ENCODE data around the gene SPIRE1.
"Not testable (repeated sequence)": the region's sequence is repeated elsewhere in the genome, so short reads cannot be mapped to it uniquely, and the experiment has no call there.

SPIRE1 gene

DNA sequence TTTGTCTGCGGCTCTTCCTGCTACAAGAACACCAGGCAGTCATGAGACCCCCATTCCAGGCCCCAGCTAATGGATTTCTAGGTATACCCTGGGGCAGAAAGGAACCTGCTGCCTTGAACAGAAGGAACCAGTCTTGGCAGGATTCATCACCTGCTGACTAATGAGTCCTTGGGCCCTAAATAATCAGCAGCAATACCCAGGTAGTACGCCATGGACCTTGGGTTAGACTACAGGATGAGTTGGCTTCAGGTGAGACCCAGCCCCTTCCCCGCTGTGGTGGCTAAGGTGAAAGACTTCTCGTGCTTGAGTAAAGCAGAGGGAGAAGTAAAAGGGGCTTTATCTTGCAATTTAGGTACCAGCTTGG, 105.0 kb downstream of the SPIRE1 start:
- DNase-seq (ENCODE audit: low read depth) = no peak

DNA sequence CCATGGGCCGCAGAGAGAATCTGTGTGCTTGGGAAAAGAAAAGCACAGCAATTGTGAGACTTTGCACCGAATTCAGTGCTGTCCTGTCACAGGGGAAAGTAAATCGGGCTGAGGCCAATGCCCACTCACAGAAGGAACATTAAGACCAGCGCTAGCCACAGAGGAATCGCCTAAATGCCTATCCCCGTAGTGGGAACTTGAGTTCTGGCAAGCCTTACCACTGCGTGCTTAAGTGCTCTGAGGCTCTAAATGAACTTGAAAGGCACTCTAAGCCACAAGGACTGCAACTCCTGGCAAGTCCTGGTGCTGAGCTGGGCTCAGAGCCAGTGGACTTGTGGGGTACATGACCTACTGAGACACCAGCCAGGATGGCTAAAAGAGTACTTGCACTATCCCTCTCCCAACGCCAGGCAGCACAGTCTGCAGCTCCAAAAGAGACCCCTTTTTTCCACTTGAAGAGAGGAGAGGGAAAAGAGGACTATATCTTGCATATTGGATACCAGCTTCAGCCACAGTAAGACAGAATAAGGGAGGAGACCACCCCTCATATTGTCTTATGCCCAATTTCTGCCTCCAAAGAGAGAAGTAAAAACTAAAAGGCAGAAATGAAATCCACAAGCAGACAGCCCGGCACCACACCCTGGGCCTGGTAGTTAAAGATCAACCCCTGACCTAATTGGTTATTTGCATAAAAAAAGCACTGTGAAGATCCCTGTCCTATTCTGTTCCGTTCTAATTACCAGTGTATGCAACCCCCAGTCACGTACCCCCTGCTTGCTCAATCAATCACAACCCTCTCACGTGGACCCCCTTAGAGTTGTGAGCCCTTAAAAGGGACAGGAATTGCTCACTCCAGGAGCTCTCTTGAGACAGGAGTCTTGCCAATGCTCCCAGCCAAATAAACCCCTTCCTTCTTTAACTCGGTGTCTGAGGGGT, 105.7 kb downstream of the SPIRE1 start:
- not testable (repeated sequence) for DNase-seq (ENCODE audit: low read depth)

DNA sequence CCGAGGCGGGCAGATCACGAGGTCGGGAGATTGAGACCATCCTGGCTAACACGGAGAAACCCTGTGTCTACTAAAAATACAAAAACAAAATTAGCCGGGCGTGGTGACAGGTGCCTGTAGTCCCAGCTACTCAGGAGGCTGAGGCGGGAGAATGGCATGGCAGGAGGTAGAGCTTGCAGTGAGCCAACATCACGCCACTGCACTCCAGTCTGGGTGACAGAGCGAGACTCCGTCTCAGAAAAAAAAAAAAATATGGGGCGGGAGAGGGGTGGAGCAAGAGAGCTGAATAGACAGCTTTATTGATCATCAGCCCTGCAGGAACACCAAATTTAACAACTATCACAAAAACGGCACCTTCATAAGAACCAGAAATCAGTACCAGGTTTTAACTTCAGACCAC, 106.4 kb downstream of the SPIRE1 start:
- DNase-seq (ENCODE audit: low read depth) = not testable (repeated sequence)

DNA sequence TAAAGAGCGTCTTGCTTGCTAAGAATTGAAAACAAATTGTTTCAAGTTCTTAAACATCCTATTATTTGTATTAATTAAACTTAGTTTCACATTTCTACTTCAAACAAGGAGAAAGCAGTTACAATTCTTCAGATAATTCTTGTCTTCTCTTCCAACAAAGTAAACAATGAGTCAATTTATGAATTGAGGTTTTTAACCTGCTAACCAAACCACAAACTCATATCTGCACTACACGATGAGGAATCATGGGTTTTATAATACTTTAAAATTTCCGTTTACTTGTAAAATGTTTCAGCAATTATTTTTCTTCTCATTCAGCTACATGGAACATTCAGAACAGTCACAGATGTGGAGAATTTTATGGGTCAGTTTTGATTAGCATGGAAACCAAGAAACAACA, 114.2 kb downstream of the SPIRE1 start:
- no peak for DNase-seq (ENCODE audit: low read depth)

DNA sequence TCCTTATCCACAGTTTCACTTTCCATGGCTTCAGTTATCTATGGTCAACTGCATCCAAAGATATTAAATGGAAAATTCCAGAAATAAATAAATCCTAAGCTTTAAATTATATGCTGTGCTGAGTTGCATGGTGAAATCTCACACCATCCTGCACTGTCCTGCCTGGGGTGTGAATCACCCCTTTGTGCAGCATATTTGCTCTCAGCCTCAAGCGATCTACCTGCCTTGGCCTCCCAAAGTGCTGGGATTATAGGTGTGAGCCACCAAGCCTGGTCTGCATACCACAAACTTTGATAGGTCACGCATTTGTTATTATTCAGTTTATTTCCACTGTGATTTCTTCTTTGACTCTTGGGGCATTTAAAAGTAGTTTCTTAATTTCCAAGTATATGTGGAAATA, 117.2 kb downstream of the SPIRE1 start:
- no peak for DNase-seq (ENCODE audit: low read depth)

DNA sequence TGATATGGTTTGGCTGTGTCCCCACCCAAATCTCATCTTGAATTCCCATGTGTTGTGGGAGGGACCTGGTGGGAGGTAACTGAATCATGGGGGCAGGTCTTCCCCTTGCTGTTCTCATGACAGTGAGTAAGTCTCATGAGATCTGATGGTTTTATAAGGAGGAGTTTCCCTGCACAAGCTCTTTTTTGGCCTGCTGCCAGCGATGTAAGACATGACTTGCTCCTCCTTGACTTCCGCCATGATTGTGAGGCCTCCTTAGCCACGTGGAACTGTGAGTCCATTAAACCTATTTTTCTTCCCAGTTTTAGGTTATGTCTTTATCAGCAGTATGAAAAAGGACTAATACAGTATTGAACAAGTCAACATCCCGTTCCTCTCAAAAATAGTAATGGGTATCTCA, 118.7 kb downstream of the SPIRE1 start:
- DNase-seq (ENCODE audit: low read depth) = not testable (repeated sequence)

DNA sequence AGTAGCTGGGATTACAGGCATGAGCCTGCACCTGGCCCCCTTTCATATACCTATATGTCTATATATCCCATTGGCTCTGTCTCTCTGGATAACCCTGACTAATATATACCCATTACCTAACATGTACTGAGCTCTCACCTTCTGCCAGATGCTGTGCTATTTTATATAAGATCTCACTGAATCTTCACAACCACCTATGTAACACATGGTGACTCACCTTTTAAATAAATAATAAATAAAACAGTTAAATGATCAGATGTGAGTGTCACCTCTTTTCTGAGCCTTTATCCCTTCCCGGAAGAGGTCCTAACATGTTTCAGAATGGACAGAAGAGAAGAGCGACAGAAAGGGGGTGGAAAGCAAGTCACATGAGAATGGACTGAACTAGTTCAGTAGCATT, 123.1 kb downstream of the SPIRE1 start:
- DNase-seq (ENCODE audit: low read depth) = no peak

DNA sequence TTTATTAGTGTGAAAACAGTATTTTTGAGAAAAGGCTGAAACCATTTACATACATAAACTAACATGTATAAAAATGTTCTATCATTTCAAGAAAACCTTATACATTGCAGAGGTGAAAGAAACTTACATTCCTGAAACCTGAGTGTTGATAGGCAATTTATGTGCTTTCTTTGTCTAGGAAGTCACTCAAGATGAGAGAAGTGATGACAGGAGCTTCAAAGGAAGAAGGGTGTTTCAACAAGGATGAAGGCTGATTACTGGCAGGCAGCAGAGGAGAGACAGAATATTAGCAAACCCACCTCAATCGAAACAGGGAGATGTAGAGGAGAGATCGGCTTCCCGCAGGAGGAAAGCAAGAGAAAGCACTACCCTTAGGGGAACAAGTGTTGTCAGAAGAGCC, 125.2 kb downstream of the SPIRE1 start:
- no peak for DNase-seq (ENCODE audit: low read depth)

DNA sequence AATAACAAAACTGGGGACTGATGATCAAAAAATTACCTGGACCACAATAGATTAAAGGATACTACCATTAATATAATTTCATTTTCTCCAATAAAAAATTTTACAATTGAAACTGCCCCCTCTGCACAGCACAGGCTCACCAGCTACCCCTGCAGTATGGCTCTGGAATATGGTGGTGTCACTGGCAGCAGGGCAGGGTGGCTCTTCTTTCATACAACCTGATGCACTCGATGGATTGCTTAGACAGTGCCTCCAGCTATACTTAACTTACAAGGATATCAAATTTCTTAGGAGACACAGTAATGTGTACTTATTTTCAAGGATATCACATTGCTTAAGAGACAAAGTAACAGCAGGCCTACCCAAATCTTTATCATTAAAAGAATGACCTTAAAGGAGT, 126.2 kb downstream of the SPIRE1 start:
- no peak for DNase-seq (ENCODE audit: low read depth)

DNA sequence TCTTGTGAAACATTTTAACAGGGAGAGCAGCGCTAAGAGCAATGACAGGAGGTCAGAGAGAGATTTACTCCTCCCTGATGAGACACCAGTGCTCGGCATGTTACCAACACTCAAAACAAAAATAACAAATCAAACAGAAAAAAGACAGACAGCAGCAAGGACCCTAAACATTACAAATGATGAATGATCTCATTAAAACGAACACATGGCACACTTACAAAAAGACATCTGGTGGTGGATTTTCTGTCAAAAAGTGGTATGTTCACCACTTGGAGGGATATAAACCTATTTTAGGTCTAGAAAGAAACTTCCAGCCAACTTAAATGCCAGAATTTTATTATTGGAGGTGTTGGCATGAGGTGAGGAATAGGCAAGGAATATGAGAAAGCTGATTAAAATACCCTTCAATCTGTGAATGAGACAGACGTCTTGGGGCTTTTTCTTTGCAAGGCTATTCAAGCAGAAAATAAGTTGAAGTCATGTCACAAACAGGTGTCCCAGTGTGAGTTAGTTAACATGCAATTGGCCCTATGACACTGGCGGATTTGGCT, 137.4 kb downstream of the SPIRE1 start:
- DNase-seq (ENCODE audit: low read depth) = no peak

DNA sequence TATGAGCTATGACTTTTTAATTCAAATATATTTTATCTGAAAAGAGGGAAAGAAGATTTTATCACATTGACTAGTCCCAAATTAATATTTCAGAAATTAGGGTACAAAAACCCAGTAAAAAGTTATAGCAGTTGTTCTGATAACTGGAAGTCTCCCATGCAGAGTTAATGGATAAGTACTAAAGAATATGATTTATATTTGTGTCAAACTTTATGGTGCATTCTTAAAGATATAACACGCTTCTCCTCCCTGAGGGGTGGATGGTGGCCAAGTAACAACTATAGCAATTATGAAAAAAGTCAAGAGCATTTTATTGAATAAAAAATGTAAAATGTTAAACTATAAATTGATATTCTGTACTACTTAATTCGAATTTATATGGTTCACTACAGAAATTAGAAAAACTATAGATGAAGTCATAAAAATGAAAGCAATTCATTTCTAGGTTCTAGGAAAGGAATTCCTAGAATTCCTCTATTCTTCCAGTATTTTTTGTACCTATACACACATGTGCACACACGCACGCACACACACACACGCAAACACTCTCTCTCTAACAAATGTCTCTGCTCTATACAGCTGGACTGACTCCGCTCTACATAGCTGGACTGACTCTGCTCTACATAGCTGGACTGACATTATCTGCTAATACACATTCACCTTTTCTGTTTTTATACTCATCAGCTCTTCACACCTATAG, 138.9 kb downstream of the SPIRE1 start:
- no peak for DNase-seq (ENCODE audit: low read depth)

DNA sequence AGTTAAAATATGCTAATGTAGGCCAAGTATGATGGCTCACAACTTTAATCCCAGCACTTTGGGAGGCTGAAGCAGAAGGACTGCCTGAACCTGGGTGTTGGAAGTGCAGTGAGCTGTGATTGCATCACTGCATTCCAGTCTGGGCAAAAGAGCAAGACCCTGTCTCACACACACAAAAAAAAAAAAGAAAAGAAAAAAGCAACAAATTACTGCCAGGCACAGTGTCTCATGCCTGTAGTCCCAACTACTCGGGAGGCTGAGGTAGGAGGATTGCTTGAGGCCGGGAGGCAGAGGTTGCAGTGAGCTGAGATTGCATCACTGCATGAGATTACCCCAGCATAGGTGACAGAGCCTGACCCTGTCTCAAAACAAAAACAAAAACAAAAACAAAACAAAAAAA, 139.6 kb downstream of the SPIRE1 start:
- DNase-seq (ENCODE audit: low read depth) = no peak

DNA sequence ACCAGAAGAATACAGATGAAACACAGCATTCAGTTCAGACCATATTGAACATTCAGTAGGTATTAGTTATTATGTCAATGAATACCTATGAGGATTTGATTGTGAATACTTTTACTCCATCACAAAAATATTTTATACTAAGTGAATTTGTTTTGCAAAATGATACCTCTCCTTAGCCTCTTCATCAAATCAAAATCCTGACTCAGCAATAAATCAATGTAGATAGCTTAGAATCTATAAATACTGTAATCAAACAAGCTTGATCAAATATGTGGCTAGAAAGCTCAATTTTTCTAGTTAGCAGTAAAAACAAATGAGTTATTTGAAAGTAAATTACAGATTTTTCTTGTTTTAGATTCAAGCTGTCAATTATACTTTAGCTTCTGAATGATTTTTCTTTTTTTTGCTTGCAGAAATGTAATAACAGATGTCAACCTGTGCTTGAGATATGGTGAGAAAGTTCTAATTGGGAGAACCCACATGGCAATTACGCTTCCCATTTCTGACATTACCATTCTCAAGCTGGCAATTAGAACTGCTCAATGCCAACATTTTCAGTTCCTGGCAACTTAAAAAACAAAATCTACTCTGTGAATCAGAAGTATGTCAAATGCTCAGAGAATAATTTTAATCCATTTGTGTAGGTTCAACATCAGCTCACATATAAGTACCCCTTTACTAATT, 140.6 kb downstream of the SPIRE1 start:
- DNase-seq (ENCODE audit: low read depth) = no peak

DNA sequence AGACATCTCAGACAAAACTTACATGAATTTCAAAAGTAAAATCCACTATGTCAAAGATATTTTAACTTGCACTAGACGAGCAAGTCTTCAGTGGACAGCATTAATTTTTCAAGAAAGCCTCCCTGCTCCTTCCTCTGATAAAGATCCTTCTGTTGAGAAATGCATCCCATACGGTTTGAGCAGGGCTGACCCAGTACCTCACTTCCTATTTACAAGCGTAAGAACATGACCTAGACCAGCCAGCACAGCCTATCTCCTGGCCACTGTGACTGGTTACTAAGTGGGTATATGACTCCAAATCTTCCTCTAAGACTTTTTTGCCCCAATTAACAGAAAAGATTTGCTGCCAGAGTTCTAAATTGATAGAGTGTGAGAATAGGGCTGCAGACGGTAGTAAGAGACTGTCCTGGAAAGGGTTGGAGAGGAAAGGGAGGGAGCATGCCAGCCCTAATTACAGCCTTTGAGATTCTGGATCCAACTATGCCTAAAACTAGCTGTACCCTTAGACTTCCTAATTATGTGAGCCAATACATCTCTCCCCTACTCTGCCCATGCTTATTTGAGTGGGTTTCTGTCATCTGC, 141.8 kb downstream of the SPIRE1 start:
- DNase-seq (ENCODE audit: low read depth) = no peak

DNA sequence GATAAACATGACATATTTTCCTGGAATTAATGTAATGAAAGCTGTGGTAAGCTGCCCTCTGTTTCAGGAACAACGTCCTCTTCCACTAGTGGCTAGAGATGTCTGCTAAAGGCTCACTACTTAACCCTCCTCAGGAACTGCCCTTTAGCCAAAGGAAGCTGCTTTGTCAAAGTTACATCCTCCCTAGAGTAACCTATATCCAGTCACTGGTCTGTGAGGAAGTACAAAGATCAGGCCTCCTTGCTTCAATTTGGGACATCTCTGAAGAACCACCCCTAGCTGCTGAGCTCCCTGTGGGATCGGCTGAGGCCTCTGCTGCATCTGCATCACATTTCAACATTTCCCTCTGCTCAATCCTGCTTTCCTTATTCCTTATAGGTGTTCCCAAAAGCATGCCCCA, 142.4 kb downstream of the SPIRE1 start:
- DNase-seq (ENCODE audit: low read depth) = no peak

DNA sequence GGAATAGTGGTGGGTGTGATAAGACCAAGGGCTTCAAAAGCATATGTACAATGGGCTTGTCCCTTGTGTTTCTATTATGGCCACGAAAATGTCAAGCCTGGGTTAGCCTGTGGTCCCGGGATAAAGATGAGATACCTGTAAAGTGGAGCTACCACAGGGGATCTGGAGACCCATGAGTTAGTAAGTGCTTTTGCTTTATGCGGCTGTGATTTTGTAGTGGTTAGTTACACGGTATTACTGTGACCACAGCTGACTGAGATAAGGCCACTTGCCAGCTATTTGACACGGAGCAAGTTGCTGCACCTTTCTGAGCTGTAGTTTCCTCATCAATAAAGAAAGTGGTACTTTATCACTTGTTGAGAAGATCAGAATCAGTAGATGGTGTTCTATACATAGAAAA, 150.9 kb downstream of the SPIRE1 start:
- no peak for DNase-seq (ENCODE audit: low read depth)

DNA sequence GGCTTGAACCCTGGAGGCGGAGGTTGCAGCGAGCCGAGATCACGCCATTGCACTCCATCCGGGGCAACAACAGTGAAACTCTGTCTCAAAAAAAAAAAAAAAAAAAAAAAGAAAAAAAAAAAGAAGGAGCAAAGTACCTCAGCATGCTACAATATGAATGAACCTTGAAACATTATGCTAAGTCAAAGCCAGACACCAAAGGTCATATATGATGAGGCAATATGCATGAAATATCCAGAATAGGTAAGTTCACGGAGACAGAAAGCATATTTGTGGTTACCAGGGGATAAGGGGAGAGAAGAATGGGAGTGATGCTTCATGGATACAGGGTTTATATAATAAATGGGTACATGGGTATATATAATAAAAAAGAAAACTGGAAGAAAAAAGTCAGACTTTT, 156.9 kb downstream of the SPIRE1 start:
- no peak for DNase-seq (ENCODE audit: low read depth)

DNA sequence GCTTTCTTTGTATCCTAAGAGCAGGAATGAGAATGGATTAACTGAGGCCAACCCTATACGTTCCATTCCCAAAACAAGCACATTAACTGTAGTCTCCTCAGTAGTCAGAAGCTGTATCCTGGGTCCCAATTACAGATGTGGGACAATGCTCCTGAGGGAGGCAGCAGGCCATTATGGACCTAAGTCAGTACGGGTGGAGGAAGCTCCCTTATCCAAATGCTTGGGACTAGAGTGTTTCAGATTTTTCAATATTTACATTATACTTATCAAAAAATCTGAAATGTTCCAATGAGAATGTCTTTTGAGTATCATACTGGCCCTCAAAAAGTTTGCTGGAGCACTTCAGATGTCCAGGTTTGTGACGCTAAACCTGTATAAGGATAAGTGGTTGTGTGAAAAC, 160.1 kb downstream of the SPIRE1 start:
- no peak for DNase-seq (ENCODE audit: low read depth)

DNA sequence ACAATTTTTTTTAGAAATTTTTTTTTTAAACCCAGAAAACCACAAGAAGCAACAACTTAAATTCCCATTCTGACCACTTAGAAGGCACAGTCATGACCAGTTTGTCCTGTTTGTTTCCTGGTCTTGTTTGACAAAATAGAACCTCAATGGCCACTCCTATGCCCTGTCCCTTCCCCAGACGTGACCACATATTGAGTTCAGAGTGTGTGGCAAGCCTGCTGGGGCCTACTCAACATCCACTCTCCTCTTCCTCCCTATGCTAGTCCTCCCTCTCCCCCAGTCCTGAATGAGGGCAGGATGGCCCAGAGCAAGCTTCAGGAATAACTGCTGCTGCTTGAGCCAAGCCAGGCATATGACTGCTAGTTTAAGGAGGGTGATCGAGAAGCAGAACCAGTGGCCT, 160.6 kb downstream of the SPIRE1 start:
- DNase-seq (ENCODE audit: low read depth) = no peak

DNA sequence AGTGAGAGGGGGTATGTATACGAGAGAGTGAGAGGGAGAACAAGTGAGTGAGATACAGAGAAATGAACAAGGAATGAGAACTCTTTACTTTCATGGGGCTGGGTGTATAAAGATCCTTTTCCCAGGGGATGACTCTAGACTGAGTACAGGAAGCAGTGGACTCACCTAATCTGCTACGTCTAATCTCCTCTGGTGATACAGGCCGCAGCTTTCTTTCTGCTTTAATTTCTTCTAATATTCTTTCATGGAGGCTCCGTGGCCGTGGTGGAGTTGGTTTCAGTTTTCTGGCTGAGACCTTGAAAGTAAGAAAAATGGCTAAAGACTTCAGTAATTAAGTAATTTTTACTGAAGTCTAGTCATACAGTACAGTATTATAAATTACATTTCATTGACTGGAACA, 165.0 kb downstream of the SPIRE1 start:
- DNase-seq (ENCODE audit: low read depth) = no peak

DNA sequence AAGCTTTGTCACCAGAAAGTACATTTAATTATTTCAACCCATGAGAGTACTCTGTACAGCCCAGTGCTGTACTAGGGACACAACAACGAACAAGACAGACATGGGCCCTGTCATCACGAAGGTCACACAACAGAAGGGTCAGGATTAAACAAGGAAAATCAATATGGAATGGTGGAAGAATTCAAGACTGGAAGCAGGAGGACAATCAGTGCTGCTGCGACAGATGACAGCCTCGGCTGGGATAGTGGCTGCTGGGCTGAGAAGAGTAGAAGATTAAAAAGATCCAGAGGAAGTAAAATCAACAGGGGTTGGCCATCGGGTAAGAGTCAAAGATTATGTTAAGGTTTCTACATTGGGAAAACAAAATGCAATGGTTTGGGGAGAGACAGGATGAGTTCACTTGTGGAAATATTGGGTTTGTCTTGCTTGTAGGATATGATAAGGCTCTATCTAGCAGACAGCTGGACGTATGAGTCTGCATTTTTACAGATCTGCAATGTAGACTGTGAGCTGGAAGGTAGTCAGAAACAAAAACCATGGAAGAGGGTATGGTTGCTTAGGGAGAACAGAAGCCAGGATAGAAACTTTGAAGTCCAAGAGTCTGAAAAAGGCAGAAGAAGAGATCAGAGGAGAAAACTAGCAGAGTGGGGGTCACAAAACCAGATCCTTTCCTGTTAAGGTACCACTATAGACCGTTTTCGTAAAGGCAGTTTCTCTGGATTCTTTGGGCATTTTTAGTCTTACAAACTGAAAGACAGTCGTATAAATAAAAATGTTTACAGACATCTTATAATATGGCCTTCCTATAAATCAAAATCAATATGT, 166.1 kb downstream of the SPIRE1 start:
- no peak for DNase-seq (ENCODE audit: low read depth)

Measured in activated T-cell treated with anti-CD3 and anti-CD28 coated beads for 1 hour (primary cell).